Lung (tissue), 12 donors: Measurements from ENCODE around the gene ASB18. TPM values are rescaled to one million over a fixed set of nuclear protein-coding genes. Genes with fewer than 3 reads are reported as not detected.

Source experiments
- ATAC-seq: fragments of 200-7000 bp; cut with Tn5 transposase; one replicate; pipeline ENCODE4 v1.9.1; 2020; ENCODE audit warnings: moderate number of reproducible peaks; ENCODE audit not compliant: insufficient read depth, low FRiP score
- DNase-seq, 3 donors: peaks; one replicate each; pipeline ENCODE4 v3.0.0-alpha.2; 2013 to 2017
- H3K27ac ChIP-seq, 2 donors: one replicate each; pipeline ENCODE4 v1.5.1; 2013; ENCODE audit warnings: mild to moderate bottlenecking in 2 of 2, moderate library complexity in 2 of 2, control low read depth in 1 of 2, inconsistent platforms in 1 of 2, low read depth in 1 of 2, low read length in 1 of 2
- H3K27me3 ChIP-seq, 3 donors: one replicate each; pipeline ENCODE4 v1.5.1; 2013; ENCODE audit warnings: low read length in 2 of 3; ENCODE audit not compliant: control insufficient read depth in 3 of 3, insufficient read depth in 3 of 3
- H3K36me3 ChIP-seq, 4 donors: one replicate each; pipeline ENCODE4 v1.5.1; 2013; ENCODE audit warnings: low read length in 4 of 4, mild to moderate bottlenecking in 1 of 4, moderate library complexity in 1 of 4; ENCODE audit not compliant: control insufficient read depth in 4 of 4, insufficient read depth in 4 of 4
- H3K4me1 ChIP-seq, 5 donors: one replicate each; pipeline ENCODE4 v1.5.1; 2013; ENCODE audit warnings: low read length in 5 of 5, mild to moderate bottlenecking in 2 of 5, moderate library complexity in 1 of 5; ENCODE audit not compliant: control insufficient read depth in 5 of 5, insufficient read depth in 5 of 5
- H3K4me3 ChIP-seq: one replicate; pipeline ENCODE4 v1.5.1; 2013; ENCODE audit warnings: mild to moderate bottlenecking, control low read depth, moderate library complexity
- H3K9ac ChIP-seq, 2 donors: one replicate each; pipeline ENCODE4 v1.5.1; 2013; ENCODE audit warnings: low read length in 2 of 2, control low read depth in 1 of 2; ENCODE audit not compliant: insufficient read depth in 1 of 2
- H3K9me3 ChIP-seq, 4 donors: one replicate each; pipeline ENCODE4 v1.5.1; 2013; ENCODE audit warnings: low read length in 3 of 4, mild to moderate bottlenecking in 1 of 4, moderate library complexity in 1 of 4; ENCODE audit not compliant: control insufficient read depth in 4 of 4, insufficient read depth in 3 of 4
- CTCF ChIP-seq: IDR thresholded peaks from 2 replicates; pipeline ENCODE4 v1.5.1; 2012; ENCODE audit warnings: mild to moderate bottlenecking; ENCODE audit errors: control extremely low read depth, extremely low read depth
- WGBS, 2 donors: extraction: QIAGEN DNeasy Blood & Tissue Kit; methylation state at CpG; one replicate each; pipeline ENCODE4 v1.1.7; 2013; 5-methylcytosine and 5-hydroxymethylcytosine counted together
- polyA plus RNA-seq, 2 donors: library from polyadenylated mRNA; stranded (reverse); fragments of 200-250 nt; gene quantifications; one replicate each; pipeline ENCODE4 v1.2.1, GENCODE V29; 2013
- total RNA-seq, 2 donors: library from RNA; depleted of rRNA in 1 of 2; stranded (reverse); fragments of >200 nt in 1 of 2; gene quantifications; one replicate each; pipeline ENCODE4 v1.2.1, GENCODE V29; 2014 to 2021
- donor health status: control.
- donor health status: control.
- donor health status: Bipolar disorder and iron deficiency.
- donor health status: healthy.
- donor health status: DM: yes; HTN: yes; CAD: no.

ASB18 gene
- total and polyA plus RNA-seq, 4 donors = not detected

- no peak for DNase-seq
- no peak for TF ChIP-seq CTCF
Observed at GRCh38 chr2:236252602-236253001, 11.6 kb downstream of the ASB18 start.

GRCh38 chr2:236250909-236251579 lies 13.2 kb downstream of the ASB18 start:
- no peak overlapping the region for H3K4me3 ChIP-seq
- H3K27ac ChIP-seq = peak overlapping the region in 1 of 2 donors; percentile 75
- H3K9me3 ChIP-seq = no peaks in the 10 kb centered on the region
- H3K27me3 ChIP-seq = peaks cover 0 to 10% (median 8%) of the 10 kb centered on the region in 3 donors
- no peaks in the 10 kb centered on the region for H3K36me3 ChIP-seq
- no peak for ATAC-seq
- no peak for DNase-seq
- no peak overlapping the region for H3K9ac ChIP-seq
- WGBS, 2 donors = 49 to 59% methylated on average over 13 of the region's 13 CpGs
- TF ChIP-seq CTCF = no peak
- peaks cover 0 to 15% (median 0%) of the 10 kb centered on the region in 5 donors for H3K4me1 ChIP-seq

More at GRCh38 chr2:236252602-236253001, 11.6 kb downstream of the ASB18 start:
- H3K27me3 ChIP-seq = peaks cover 0 to 15% (median 7%) of the 10 kb centered on the region in 3 donors
- 80 to 81% methylated on average over 3 of the region's 3 CpGs for WGBS, 2 donors
- no peak overlapping the region for H3K4me3 ChIP-seq
- H3K4me1 ChIP-seq = peaks cover 0 to 7% (median 0%) of the 10 kb centered on the region in 5 donors
- H3K9me3 ChIP-seq = no peaks in the 10 kb centered on the region
- no peak overlapping the region for H3K27ac ChIP-seq
- H3K36me3 ChIP-seq = no peaks in the 10 kb centered on the region
- H3K9ac ChIP-seq = no peak overlapping the region
- no peak for ATAC-seq

- DNase-seq (no peak), ATAC-seq (no peak)
- Histone ChIP-seq H3K27me3 (peaks cover 0 to 10% (median 8%) of the 10 kb centered on the region in 3 donors), H3K9ac (no peak overlapping the region), H3K4me3 (no peak overlapping the region), H3K27ac (peak overlapping the region in 1 of 2 donors; percentile 74), H3K9me3 (peaks cover 0 to 2% (median 0%) of the 10 kb centered on the region in 4 donors), H3K4me1 (peaks cover 0 to 15% (median 0%) of the 10 kb centered on the region in 5 donors), H3K36me3 (no peaks in the 10 kb centered on the region)
- no peak for TF ChIP-seq CTCF
- WGBS, 2 donors = 15 to 28% methylated on average over 3 of the region's 3 CpGs
Observed at GRCh38 chr2:236250286-236250685, 13.9 kb downstream of the ASB18 start.
